Measurements from ENCODE around the gene OR5I1. TPM values are rescaled to one million over a fixed set of nuclear protein-coding genes. Genes with fewer than 3 reads are reported as not detected.
"Not testable (repeated sequence)": the region's sequence is repeated elsewhere in the genome, so short reads cannot be mapped to it uniquely, and the experiment has no call there.

The OR5I1 gene
- total RNA-seq, 1 donor from 2014 or later: not detected

DNA sequence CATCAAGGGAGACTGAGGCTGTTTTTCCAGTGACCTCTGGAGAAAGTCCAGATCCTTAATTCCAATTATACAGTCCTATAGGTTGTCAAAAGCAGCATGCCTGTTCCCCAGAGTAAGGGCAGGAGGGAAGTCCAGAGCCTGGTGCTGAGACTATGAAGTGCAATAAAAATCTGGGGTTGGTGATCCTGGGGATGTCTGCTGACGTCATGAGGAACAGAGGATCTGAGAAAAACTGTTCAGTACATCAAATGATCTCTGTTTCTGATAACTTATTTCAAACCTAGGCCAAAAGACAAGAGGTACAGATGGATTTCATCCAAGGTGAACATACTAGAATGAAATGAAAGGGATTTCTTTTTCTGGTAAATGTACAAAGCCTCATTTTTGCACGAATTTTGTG is 33.9 kb downstream of the OR5I1 start:
- TF ChIP-seq, protein P1, sequence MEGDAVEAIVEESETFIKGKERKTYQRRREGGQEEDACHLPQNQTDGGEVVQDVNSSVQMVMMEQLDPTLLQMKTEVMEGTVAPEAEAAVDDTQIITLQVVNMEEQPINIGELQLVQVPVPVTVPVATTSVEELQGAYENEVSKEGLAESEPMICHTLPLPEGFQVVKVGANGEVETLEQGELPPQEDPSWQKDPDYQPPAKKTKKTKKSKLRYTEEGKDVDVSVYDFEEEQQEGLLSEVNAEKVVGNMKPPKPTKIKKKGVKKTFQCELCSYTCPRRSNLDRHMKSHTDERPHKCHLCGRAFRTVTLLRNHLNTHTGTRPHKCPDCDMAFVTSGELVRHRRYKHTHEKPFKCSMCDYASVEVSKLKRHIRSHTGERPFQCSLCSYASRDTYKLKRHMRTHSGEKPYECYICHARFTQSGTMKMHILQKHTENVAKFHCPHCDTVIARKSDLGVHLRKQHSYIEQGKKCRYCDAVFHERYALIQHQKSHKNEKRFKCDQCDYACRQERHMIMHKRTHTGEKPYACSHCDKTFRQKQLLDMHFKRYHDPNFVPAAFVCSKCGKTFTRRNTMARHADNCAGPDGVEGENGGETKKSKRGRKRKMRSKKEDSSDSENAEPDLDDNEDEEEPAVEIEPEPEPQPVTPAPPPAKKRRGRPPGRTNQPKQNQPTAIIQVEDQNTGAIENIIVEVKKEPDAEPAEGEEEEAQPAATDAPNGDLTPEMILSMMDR (IDR thresholded peaks at IDR 0.05): no peak
- H3K4me1 ChIP-seq: no peaks in the 10 kb centered on the region
- no peak overlapping the region for H3K4me3 ChIP-seq
- intact Hi-C loops (cut with DNase I): no loop called here
- DNase-seq (ENCODE audit: extremely low spot score in 2 of 2): no peak
- no peaks in the 10 kb centered on the region for H3K27me3 ChIP-seq
- no peaks in the 10 kb centered on the region for H3K9me3 ChIP-seq
- no peaks in the 10 kb centered on the region for H3K36me3 ChIP-seq
- H3K27ac ChIP-seq: no peak overlapping the region

DNA sequence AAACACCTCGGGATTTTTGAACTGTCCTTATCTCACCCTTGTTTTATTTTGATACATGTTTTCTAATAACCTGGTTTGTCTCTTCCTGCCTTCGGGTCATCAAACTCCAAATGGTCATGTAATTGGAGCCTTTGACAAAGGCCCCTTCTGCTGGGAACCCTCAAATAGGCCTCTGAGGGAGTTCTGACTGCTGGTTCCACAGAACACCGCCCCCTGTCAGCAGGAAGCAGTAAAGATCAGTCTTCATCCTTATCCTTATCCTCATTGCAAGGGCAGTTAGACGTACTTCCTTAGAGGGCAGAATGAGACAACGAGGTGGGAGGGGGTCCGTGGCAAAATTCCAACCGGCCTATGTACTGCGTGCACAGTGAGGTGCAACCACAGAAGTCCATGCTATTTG is 41.0 kb downstream of the OR5I1 start:
- H3K27ac ChIP-seq: no peak overlapping the region
- H3K36me3 ChIP-seq: no peaks in the 10 kb centered on the region
- H3K4me3 ChIP-seq: no peak overlapping the region
- no peaks in the 10 kb centered on the region for H3K4me1 ChIP-seq
- no peaks in the 10 kb centered on the region for H3K9me3 ChIP-seq
- intact Hi-C loops (cut with DNase I): no loop called here
- TF ChIP-seq, protein P1 (IDR thresholded peaks at IDR 0.05): no peak
- no peak for TF ChIP-seq POLR2A (IDR thresholded peaks at IDR 0.05)
- TF ChIP-seq POLR2AphosphoS5 (IDR thresholded peaks at IDR 0.05; ENCODE audit: insufficient read depth in 1 of 2, low read depth in 1 of 2): no peak
- no peaks in the 10 kb centered on the region for H3K27me3 ChIP-seq
- no peak for DNase-seq (ENCODE audit: extremely low spot score in 2 of 2)

DNA sequence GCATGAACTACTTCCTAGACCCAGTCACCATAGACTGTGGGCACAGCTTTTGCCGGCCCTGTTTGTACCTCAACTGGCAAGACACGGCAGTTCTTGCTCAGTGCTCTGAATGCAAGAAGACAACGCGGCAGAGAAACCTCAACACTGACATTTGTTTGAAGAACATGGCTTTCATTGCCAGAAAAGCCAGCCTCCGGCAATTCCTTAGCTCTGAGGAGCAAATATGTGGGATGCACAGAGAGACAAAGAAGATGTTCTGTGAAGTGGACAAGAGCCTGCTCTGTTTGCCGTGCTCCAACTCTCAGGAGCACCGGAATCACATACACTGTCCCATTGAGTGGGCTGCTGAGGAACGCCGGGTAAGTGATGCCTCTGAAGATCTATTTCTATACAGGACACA is 50.7 kb downstream of the OR5I1 start:
- H3K4me1 ChIP-seq; H3K36me3 ChIP-seq; H3K27me3 ChIP-seq; DNase-seq (ENCODE audit: extremely low spot score in 2 of 2); intact Hi-C loops (cut with DNase I); H3K4me3 ChIP-seq; H3K27ac ChIP-seq; H3K9me3 ChIP-seq: not testable (repeated sequence)

Other genes starting within 250 kb of the OR5I1 start
- not detected for gene OR5D13, start 163.0 kb downstream of the OR5I1 start, total RNA-seq
- not detected for gene OR5D14, start 140.8 kb downstream of the OR5I1 start, total RNA-seq
- gene OR5L1, start 125.0 kb downstream of the OR5I1 start, total RNA-seq: not detected
- gene OR5D18, start 116.8 kb downstream of the OR5I1 start, total RNA-seq: not detected
- gene OR5L2, start 109.2 kb downstream of the OR5I1 start, total RNA-seq: not detected
- not detected for gene OR5D16, start 97.6 kb downstream of the OR5I1 start, total RNA-seq
- gene TRIM51, start 53.1 kb downstream of the OR5I1 start, total RNA-seq: not detected
- gene OR5W2, start 21.8 kb downstream of the OR5I1 start, total RNA-seq: not detected
- gene OR10AG1, start 33.5 kb upstream of the OR5I1 start, total RNA-seq: not detected
- gene OR5F1, start 58.2 kb upstream of the OR5I1 start, total RNA-seq: not detected
- gene OR5AS1, start 91.3 kb upstream of the OR5I1 start, total RNA-seq: not detected
- gene OR8I2, start 156.9 kb upstream of the OR5I1 start, total RNA-seq: not detected
- not detected for gene OR8H2, start 167.3 kb upstream of the OR5I1 start, total RNA-seq
- not detected for gene OR8H3, start 186.0 kb upstream of the OR5I1 start, total RNA-seq
- gene OR8J3, start 203.8 kb upstream of the OR5I1 start, total RNA-seq: not detected
- gene OR8K5, start 223.9 kb upstream of the OR5I1 start, total RNA-seq: not detected
- gene OR5J2, start 240.2 kb upstream of the OR5I1 start, total RNA-seq: not detected

Measured in vagina (tissue), 2 donors.